GM12878 (cell line): ENCODE results near the gene DPM2. TPM values are rescaled to one million over a fixed set of nuclear protein-coding genes. Genes with fewer than 3 reads are reported as not detected.

ENCODE experiments used
- BHLHE40 ChIP-seq, 2 experiments: fragments of 450-650 bp in 1 of 2; IDR thresholded peaks; 2 replicates each; pipeline ENCODE4 v1.6.1; 2011 to 2017; ENCODE audit warnings: low read depth in 2 of 2, borderline replicate concordance in 1 of 2, improper control_type of control experiment in 1 of 2, low read length in 1 of 2, mild to moderate bottlenecking in 1 of 2
- CREM ChIP-seq: IDR thresholded peaks from 2 replicates; pipeline ENCODE4 v1.6.1; 2014; ENCODE audit warnings: antibody characterized with exemption, low read depth
- E2F4 ChIP-seq: IDR thresholded peaks from 2 replicates; pipeline ENCODE4 v1.6.1; 2012; ENCODE audit warnings: low read depth, low read length, improper control_type of control experiment
- E2F8 ChIP-seq: fragments of 450-650 bp; IDR thresholded peaks from 2 replicates; pipeline ENCODE4 v1.6.1; 2018; ENCODE audit warnings: mild to moderate bottlenecking, low read depth, moderate library complexity; ENCODE audit not compliant: partially characterized antibody
- EGR1 ChIP-seq, 2 experiments: IDR thresholded peaks; 1 replicate in 1 of 2; 2 replicates in 1 of 2; pipeline ENCODE4 v1.6.1; 2011 to 2012; ENCODE audit warnings: low read depth in 2 of 2, low read length in 2 of 2, borderline replicate concordance in 1 of 2, mild to moderate bottlenecking in 1 of 2, moderate library complexity in 1 of 2
- KLF5 ChIP-seq: fragments of 450-650 bp; IDR thresholded peaks from 2 replicates; pipeline ENCODE4 v1.6.1; 2014; ENCODE audit warnings: mild to moderate bottlenecking; ENCODE audit not compliant: partially characterized antibody
- LARP7 ChIP-seq: fragments of 450-650 bp; IDR thresholded peaks from 2 replicates; pipeline ENCODE4 v1.6.1; 2017; ENCODE audit warnings: mild to moderate bottlenecking
- NFIC ChIP-seq: IDR thresholded peaks from 2 replicates; pipeline ENCODE4 v1.6.1; 2012; ENCODE audit warnings: low read depth, mild to moderate bottlenecking, inconsistent platforms, low read length, moderate library complexity
- POLR2AphosphoS5 ChIP-seq: IDR thresholded peaks from 2 replicates; pipeline ENCODE4 v1.6.1; 2011; ENCODE audit warnings: mild to moderate bottlenecking, low read length, inconsistent platforms
- POU2F2 ChIP-seq: IDR thresholded peaks from 3 replicates; pipeline ENCODE4 v1.6.1; 2011; ENCODE audit warnings: low read depth, mild to moderate bottlenecking, low read length, borderline replicate concordance
- RAD21 ChIP-seq: IDR thresholded peaks from 2 replicates; pipeline ENCODE4 v1.6.1; 2011; ENCODE audit warnings: mild to moderate bottlenecking, low read depth, low read length, moderate library complexity; ENCODE audit not compliant: insufficient read depth
- RELB ChIP-seq: fragments of 450-650 bp; IDR thresholded peaks from 2 replicates; pipeline ENCODE4 v1.6.1; 2017; ENCODE audit warnings: low read depth, mild to moderate bottlenecking, moderate library complexity
- SIX5 ChIP-seq: IDR thresholded peaks from 2 replicates; pipeline ENCODE4 v1.6.1; 2011; ENCODE audit warnings: mild to moderate bottlenecking, low read depth, low read length, moderate library complexity; ENCODE audit not compliant: severe bottlenecking
- SMAD5 ChIP-seq: IDR thresholded peaks from 2 replicates; pipeline ENCODE4 v1.6.1; 2016; ENCODE audit warnings: antibody characterized with exemption, low read depth
- SMC3 ChIP-seq: IDR thresholded peaks from 2 replicates; pipeline ENCODE4 v1.6.1; 2011; ENCODE audit warnings: low read length, improper control_type of control experiment, borderline replicate concordance
- SRF ChIP-seq, 2 experiments: IDR thresholded peaks; 2 replicates each; pipeline ENCODE4 v1.6.1; 2011; ENCODE audit warnings: low read depth in 2 of 2, low read length in 2 of 2, mild to moderate bottlenecking in 1 of 2, moderate library complexity in 1 of 2
- STAT1 ChIP-seq: fragments of 450-650 bp; conservative IDR thresholded peaks from 2 replicates; pipeline ENCODE4 v1.6.1; 2014; ENCODE audit warnings: antibody characterized with exemption, mild to moderate bottlenecking
- STAT3 ChIP-seq: IDR thresholded peaks from 2 replicates; pipeline ENCODE4 v1.6.1; 2011; ENCODE audit warnings: low read depth, low read length, improper control_type of control experiment
- TARDBP ChIP-seq: IDR thresholded peaks from 2 replicates; pipeline ENCODE4 v1.6.1; 2016; ENCODE audit warnings: borderline replicate concordance
- ZBTB4 ChIP-seq: fragments of 450-650 bp; formaldehyde crosslinking; IDR thresholded peaks from 2 replicates; pipeline ENCODE4 v1.4.0; 2022; ENCODE audit warnings: mild to moderate bottlenecking, moderate library complexity
- ZNF207 ChIP-seq: fragments of 450-650 bp; IDR thresholded peaks from 2 replicates; pipeline ENCODE4 v1.6.1; 2014; ENCODE audit warnings: antibody characterized with exemption, mild to moderate bottlenecking, borderline replicate concordance
- polyA plus RNA-seq, 11 experiments: library from polyadenylated mRNA; depleted of rRNA in 4 of 11; unstranded in 6 of 11; stranded (reverse) in 5 of 11; fragments of >200 nt; fragmentation: Nextera tagmentation in 4 of 11; fragmentation: Illumina TruSeq in 1 of 11; extraction: Ambion mirVana in 4 of 11; extraction: Trizol in 1 of 11; gene quantifications; 1 replicate in 1 of 11; 2 replicates in 10 of 11; pipeline versions ENCODE4 v1.2.1 to v1.2.3, GENCODE V29; 2011 to 2016; ENCODE audit warnings: inconsistent platforms in 2 of 11, missing spikeins in 2 of 11, low read depth in 1 of 11
- total RNA-seq, 4 experiments: library from RNA; depleted of rRNA in 3 of 4; stranded (reverse); fragments of >200 nt in 3 of 4; fragmentation: Illumina TruSeq in 1 of 4; extraction: Trizol in 1 of 4; gene quantifications; 2 replicates each; pipeline versions ENCODE4 v1.2.1 to v1.2.3, GENCODE V29; 2013 to 2021

Gene DPM2
- total and polyA plus RNA-seq, 10 of the 15 experiments (the other 5 are each of a cell fraction or from before 2014, with no cell fraction given), result 22.7 to 77.9 (median 44.7) TPM

- no peak for TF ChIP-seq E2F8
- no peak for TF ChIP-seq CREM
- TF ChIP-seq POU2F2, result 0 out of 3 replicates have a peak, but pooled peaks have one; percentile 21
- peak; percentile 42; the same call in 1 of the 2 replicates for TF ChIP-seq SMC3
- no peak for TF ChIP-seq RELB
- TF ChIP-seq ZBTB4, result no peak
- TF ChIP-seq ZNF207, result no peak
- TF ChIP-seq SMAD5, result no peak
- TF ChIP-seq SIX5, result no peak
- no peak for TF ChIP-seq POLR2AphosphoS5
- no peak for TF ChIP-seq E2F4
- no peak for TF ChIP-seq EGR1 (IDR thresholded peaks at IDR 0.05; ENCODE audit: borderline replicate concordance in 1 of 2, low read depth in 2 of 2, low read length in 2 of 2)
- TF ChIP-seq STAT1, result 0 out of 2 replicates have a peak, but pooled peaks have one; percentile 62
- no peak for TF ChIP-seq TARDBP
- peak; percentile 57 to 78; a peak in 2 of 4 replicates for TF ChIP-seq BHLHE40 (IDR thresholded peaks at IDR 0.05; ENCODE audit: borderline replicate concordance in 1 of 2, low read depth in 2 of 2, low read length in 1 of 2)
- peak; percentile 54 for TF ChIP-seq RAD21
- no peak for TF ChIP-seq STAT3
- no peak for TF ChIP-seq KLF5
- TF ChIP-seq LARP7, result no peak
- TF ChIP-seq SRF (IDR thresholded peaks at IDR 0.05; ENCODE audit: low read depth in 2 of 2, low read length in 2 of 2), result no peak
- TF ChIP-seq NFIC, result no peak
Observed at GRCh38 chr9:127942216-127943010, 4.8 kb upstream of the DPM2 start (continued).
